K562 (cell line): ENCODE measurements around the gene ABHD8. TPM values are rescaled to one million over a fixed set of nuclear protein-coding genes. Genes with fewer than 3 reads are reported as not detected.
A peak's percentile ranks its signal among the peaks of the same experiment; 100 is the strongest.

Experiments used
- BHLHE40 ChIP-seq: IDR thresholded peaks from 2 replicates; pipeline ENCODE4 v1.6.1; 2011; ENCODE audit warnings: low read length, improper control_type of control experiment
- CTCFL ChIP-seq: IDR thresholded peaks from 2 replicates; pipeline ENCODE4 v1.6.1; 2011; ENCODE audit warnings: borderline replicate concordance, low read depth, mild to moderate bottlenecking, moderate library complexity, low read length; ENCODE audit not compliant: insufficient read depth, poor library complexity, severe bottlenecking
- DACH1 ChIP-seq: fragments of 450-650 bp; IDR thresholded peaks from 2 replicates; pipeline ENCODE4 v1.6.1; 2018; ENCODE audit not compliant: partially characterized antibody
- DIDO1 ChIP-seq: fragments of 450-650 bp; IDR thresholded peaks from 2 replicates; pipeline ENCODE4 v1.6.1; 2016; ENCODE audit warnings: low read depth, missing biosample characterization, missing genetic modification characterization
- IFI16 ChIP-seq: fragments of 250-450 bp; sonication (Bioruptor Pico); IDR thresholded peaks from 2 replicates; pipeline ENCODE4 v2.1.2; 2022; ENCODE audit warnings: mild to moderate bottlenecking, inconsistent platforms
- NCOA4 ChIP-seq: fragments of 450-650 bp; IDR thresholded peaks from 2 replicates; pipeline ENCODE4 v1.6.1; 2018; ENCODE audit warnings: mild to moderate bottlenecking; ENCODE audit not compliant: partially characterized antibody
- NFE2L1 ChIP-seq: fragments of 450-650 bp; IDR thresholded peaks from 2 replicates; pipeline ENCODE4 v1.6.1; 2016; ENCODE audit warnings: missing genetic modification characterization, low read depth, mild to moderate bottlenecking, missing compliant biosample characterization, moderate library complexity, borderline replicate concordance
- RUNX1 ChIP-seq: sonication (generic); IDR thresholded peaks from 2 replicates; pipeline ENCODE4 v1.6.1; 2016; ENCODE audit warnings: antibody characterized with exemption, low read depth
- SNAPC5 ChIP-seq: fragments of 250-450 bp; sonication (Bioruptor Pico); IDR thresholded peaks from 2 replicates; pipeline ENCODE4 v1.8.0; 2021; ENCODE audit warnings: moderate library complexity, mild to moderate bottlenecking, inconsistent platforms
- TAF15 ChIP-seq: fragments of 200-400 bp; formaldehyde crosslinking; IDR thresholded peaks from 2 replicates; pipeline ENCODE4 v1.6.1; 2017; ENCODE audit warnings: mild to moderate bottlenecking, low read depth, low read length, moderate library complexity
- TCF7L2 ChIP-seq: fragments of 150-350 bp; IDR thresholded peaks from 2 replicates; pipeline ENCODE4 v1.6.1; 2016; ENCODE audit warnings: low read depth, mild to moderate bottlenecking, low read length, moderate library complexity
- TRIM25 ChIP-seq: fragments of 450-650 bp; IDR thresholded peaks from 2 replicates; pipeline ENCODE4 v1.7.0; 2016; ENCODE audit warnings: borderline replicate concordance
- ZBTB11 ChIP-seq, 3 experiments: fragments of 200-800 bp in 1 of 3; fragments of 250-450 bp in 1 of 3; fragments of 450-650 bp in 1 of 3; sonication (Bioruptor Pico) in 1 of 3; sonication (Bioruptor generic) in 1 of 3; formaldehyde crosslinking in 1 of 3; IDR thresholded peaks; 2 replicates each; pipeline versions ENCODE4 v1.6.1 to v1.8.0; 2016 to 2022; ENCODE audit warnings: mild to moderate bottlenecking in 2 of 3, missing genetic modification characterization in 2 of 3, missing compliant biosample characterization in 1 of 3, moderate library complexity in 1 of 3
- ZC3H4 ChIP-seq: sonication (generic); formaldehyde crosslinking; IDR thresholded peaks from 2 replicates; pipeline ENCODE4 v1.9.0; 2021; ENCODE audit warnings: missing genetic modification reagents, borderline replicate concordance
- ZNF133 ChIP-seq: fragments of 250-450 bp; sonication (Bioruptor Pico); IDR thresholded peaks from 2 replicates; pipeline ENCODE4 v1.4.0; 2020; ENCODE audit warnings: mild to moderate bottlenecking
- ZNF655 ChIP-seq: fragments of 250-450 bp; sonication (Bioruptor Pico); IDR thresholded peaks from 2 replicates; pipeline ENCODE4 v1.5.0; 2021
- ZNF696 ChIP-seq: fragments of 250-450 bp; sonication (Bioruptor Pico); conservative IDR thresholded peaks from 2 replicates; pipeline ENCODE4 v1.4.0; 2020; ENCODE audit warnings: mild to moderate bottlenecking, moderate library complexity
- polyA plus RNA-seq, 8 experiments: library from polyadenylated mRNA; depleted of rRNA in 4 of 8; stranded (reverse) in 5 of 8; unstranded in 3 of 8; fragments of >200 nt; fragmentation: Nextera tagmentation in 2 of 8; fragmentation: Illumina TruSeq in 1 of 8; extraction: Ambion mirVana in 2 of 8; extraction: Trizol in 1 of 8; gene quantifications; 2 replicates each; pipeline versions ENCODE4 v1.2.1 to v1.2.3, GENCODE V29; 2011 to 2014; ENCODE audit warnings: inconsistent platforms in 1 of 8, missing spikeins in 1 of 8
- total RNA-seq, 7 experiments: library from RNA; depleted of rRNA in 6 of 7; stranded (reverse); fragments of >200 nt in 6 of 7; fragmentation: Illumina TruSeq in 2 of 7; extraction: Trizol in 2 of 7; gene quantifications; 2 replicates each; pipeline versions ENCODE4 v1.2.1 to v1.2.3, GENCODE V29; 2011 to 2021; ENCODE audit warnings: low replicate concordance in 1 of 7

The ABHD8 gene
- total and polyA plus RNA-seq, 9 of the 15 experiments (the other 6 are each of a cell fraction or from before 2014, with no cell fraction given) = 0.04 to 6.6 (median 2.0) TPM; not detected in 1

- TF ChIP-seq ZNF696 (CRISPR knock-in tag) = no peak
- TF ChIP-seq ZC3H4 (CRISPR knock-in tag) = no peak; the same call in none of the 2 replicates
- TF ChIP-seq ZNF133 (CRISPR knock-in tag) = no peak
- no peak for TF ChIP-seq TRIM25
- no peak for TF ChIP-seq SNAPC5 (CRISPR knock-in tag)
- TF ChIP-seq CTCFL = no peak
- no peak for TF ChIP-seq NCOA4
- TF ChIP-seq TCF7L2 = no peak
- TF ChIP-seq DACH1 = peak; percentile 96
- peak in 1 of 3 experiments; percentile 96; a peak in 4 of 6 replicates for TF ChIP-seq ZBTB11 (CRISPR knock-in tag; IDR thresholded peaks at IDR 0.05)
- no peak for TF ChIP-seq TAF15
- TF ChIP-seq IFI16 (CRISPR knock-in tag) = no peak
- TF ChIP-seq RUNX1 = no peak
- TF ChIP-seq BHLHE40 = peak; percentile 69
- no peak for TF ChIP-seq DIDO1 (tag)
- TF ChIP-seq ZNF655 (CRISPR knock-in tag) = no peak
- no peak for TF ChIP-seq NFE2L1 (tag)
These were observed 31.5 kb upstream of the ABHD8 start, which contains the start of gene ANO8 (continued) for GRCh38 chr19:17334414-17335409.
